GM12801 (cell line): ENCODE data around the gene OR2W3.

ENCODE experiments used
- TF ChIP-seq, protein P1 (sequence below): IDR thresholded peaks from one replicate; pipeline ENCODE4 v1.5.1; 2011; ENCODE audit warnings: control low read depth; ENCODE audit not compliant: insufficient read length; ENCODE audit errors: extremely low read depth

OR2W3 gene

DNA sequence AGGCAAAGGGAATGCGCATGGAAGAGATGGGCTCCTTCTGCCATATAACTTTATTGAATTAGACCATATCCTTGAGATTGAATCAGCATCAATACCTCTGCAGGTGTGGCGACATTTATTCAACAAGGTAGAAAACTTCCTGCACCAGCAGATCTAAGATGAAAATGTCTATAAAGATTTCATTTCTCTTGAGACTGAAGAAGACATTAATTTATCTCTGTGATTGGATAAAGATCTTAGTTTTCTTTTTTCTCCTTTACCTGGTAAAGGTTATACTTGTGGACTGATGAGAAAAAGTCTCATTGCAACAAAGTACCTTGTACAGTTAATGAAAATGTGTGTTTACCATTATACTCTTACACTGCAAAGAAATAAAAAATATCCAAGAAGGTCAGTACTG lies 24.6 kb downstream of the OR2W3 start, which contains the start of gene OR2T8:
OR2T8 (plus strand) TSS at position 301 of the 400 bp plus-strand sequence. CDS start 766 bp downstream, outside the sequence.
- TF ChIP-seq, protein P1, sequence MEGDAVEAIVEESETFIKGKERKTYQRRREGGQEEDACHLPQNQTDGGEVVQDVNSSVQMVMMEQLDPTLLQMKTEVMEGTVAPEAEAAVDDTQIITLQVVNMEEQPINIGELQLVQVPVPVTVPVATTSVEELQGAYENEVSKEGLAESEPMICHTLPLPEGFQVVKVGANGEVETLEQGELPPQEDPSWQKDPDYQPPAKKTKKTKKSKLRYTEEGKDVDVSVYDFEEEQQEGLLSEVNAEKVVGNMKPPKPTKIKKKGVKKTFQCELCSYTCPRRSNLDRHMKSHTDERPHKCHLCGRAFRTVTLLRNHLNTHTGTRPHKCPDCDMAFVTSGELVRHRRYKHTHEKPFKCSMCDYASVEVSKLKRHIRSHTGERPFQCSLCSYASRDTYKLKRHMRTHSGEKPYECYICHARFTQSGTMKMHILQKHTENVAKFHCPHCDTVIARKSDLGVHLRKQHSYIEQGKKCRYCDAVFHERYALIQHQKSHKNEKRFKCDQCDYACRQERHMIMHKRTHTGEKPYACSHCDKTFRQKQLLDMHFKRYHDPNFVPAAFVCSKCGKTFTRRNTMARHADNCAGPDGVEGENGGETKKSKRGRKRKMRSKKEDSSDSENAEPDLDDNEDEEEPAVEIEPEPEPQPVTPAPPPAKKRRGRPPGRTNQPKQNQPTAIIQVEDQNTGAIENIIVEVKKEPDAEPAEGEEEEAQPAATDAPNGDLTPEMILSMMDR: no peak

DNA sequence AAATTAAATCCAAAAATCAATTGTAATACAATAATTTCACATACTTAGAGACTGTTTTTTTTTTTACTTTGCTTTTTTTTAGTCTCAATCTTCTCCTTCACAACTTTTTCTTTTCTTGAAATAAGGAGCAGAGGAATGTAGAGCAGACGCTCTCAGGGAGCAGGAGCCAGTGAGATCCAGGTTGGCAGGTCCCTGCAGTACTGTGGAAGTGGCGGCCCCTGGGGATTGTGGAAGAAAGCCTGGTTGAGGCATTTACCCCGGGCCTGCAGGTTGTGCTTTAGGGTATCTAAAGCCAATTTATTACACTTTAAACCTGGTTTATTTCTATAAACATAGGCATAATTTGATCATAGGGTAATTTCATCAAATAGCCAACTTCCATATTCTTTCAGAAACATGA lies 28.6 kb downstream of the OR2W3 start:
- TF ChIP-seq, protein P1: no peak

DNA sequence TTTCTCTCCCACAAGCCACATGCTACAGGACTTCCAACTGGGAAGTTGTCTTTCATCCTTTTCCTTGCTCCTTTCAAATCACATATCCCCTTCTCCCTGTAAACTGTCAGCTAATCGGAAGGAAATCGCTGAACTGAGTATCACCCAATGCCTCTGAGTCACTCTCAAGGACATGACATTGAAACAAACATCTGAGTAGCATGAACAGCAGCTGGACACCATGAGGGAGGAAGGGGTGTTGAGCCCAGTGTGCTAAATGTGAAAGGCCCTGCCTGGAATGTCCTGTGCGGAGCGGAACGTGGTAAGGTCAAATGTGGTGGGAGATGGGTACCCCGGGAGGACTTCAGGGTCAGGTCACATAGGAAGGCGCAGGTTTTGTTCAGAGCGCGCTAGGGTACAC lies 29.5 kb downstream of the OR2W3 start, which contains the start of gene OR2AJ1:
OR2AJ1 (plus strand) TSS at position 22 of the 400 bp plus-strand sequence. CDS start 8,880 bp downstream, outside the sequence.
- TF ChIP-seq, protein P1: no peak

DNA sequence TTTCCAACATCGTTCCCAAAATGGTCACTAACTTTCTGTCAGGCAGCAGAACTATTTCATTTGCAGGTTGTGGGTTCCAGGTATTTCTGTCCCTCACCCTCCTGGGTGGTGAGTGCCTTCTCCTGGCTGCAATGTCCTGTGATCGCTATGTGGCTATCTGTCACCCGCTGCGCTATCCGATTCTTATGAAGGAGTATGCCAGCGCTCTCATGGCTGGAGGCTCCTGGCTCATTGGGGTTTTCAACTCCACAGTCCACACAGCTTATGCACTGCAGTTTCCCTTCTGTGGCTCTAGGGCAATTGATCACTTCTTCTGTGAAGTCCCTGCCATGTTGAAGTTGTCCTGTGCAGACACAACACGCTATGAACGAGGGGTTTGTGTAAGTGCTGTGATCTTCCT lies 38.6 kb downstream of the OR2W3 start:
- TF ChIP-seq, protein P1: no peak

DNA sequence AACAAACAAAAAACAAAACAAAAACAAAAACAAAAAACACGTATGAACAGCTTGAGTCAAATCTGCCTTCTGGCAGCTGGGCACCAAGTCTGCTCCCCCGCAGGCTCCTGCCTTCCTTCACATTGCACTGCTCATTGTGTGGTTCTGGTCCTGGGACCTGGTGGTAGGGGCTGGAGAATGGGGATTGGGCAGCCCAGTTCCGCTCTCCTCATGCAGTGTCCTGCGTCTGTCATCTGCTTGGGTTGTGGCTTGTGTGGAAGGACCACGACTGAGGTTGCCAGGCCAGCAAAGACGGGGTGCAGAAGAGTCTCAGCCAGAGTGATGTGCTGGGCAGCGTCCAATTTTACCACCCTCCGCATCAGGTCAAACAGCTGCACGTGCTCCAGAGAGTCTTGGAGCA lies 40.4 kb downstream of the OR2W3 start:
- TF ChIP-seq, protein P1: no peak

DNA sequence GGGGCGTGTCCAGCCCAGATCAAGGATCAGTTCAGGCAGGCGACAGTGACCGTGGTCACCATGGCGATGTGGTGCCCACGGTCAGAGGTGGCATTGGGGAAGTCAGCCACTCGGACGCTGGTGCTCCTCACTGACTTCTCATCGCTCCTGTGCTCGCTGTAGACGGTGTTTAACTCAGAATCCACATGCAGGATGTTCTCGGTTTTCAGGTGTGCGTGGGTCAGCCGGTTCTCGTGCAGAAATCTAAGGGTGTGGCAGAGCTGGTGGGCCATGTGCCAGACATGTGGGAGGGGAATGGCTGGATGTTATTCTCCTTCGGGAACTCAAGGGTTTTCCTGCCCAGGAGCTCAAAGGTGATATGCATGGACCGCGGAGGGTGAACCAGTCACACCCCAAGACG lies 41.0 kb downstream of the OR2W3 start:
- TF ChIP-seq, protein P1: no peak

DNA sequence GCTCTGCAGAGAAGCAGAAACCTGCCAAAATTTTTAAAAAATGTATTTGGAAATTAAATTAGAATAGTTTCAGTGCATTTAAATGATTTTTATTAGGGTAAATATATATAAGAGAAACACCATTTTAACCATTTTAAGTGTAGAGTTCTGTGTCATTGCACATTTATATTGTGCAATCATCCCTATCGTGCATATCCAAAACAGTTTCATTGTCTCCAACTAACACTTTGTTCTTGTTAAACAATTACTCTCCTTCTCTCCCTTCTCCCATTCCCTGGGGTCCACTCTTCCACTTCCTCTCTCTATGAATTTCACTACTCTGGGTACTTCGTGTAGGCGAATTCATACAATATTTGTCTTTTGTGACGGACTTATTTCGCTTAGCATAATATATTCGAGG lies 47.2 kb downstream of the OR2W3 start:
- TF ChIP-seq, protein P1: no peak
